ENCODE data around the gene RAI1. TPM values are rescaled to one million over a fixed set of nuclear protein-coding genes. Genes with fewer than 3 reads are reported as not detected.

RAI1 gene
- total and polyA plus RNA-seq, 2 of the 13 experiments (the other 11 are each of a cell fraction or from before 2014, with no cell fraction given): 3.4 to 5.2 TPM

- ATAC-seq (no peak), FAIRE-seq (no peak), DNase-seq (ENCODE audit: low spot score) (no peak)
- Histone ChIP-seq H3K36me3 (replicated peaks in 1 of 2; ENCODE audit: control insufficient read depth in 1 of 2, insufficient read depth in 2 of 2, low read length in 2 of 2) (no peaks in the 10 kb centered on the region), H3K79me2 (ENCODE audit: insufficient read depth, low read length) (no peaks in the 10 kb centered on the region), H3K27ac (ENCODE audit: extremely low read length, insufficient read depth, low read length) (no peak overlapping the region), H3K9ac (ENCODE audit: insufficient read depth, low read depth, low read length) (no peak overlapping the region), H3K4me1 (ENCODE audit: insufficient read depth, low read length) (no peaks in the 10 kb centered on the region), H3K4me3 (replicated peaks in 1 of 3; ENCODE audit: insufficient read depth in 1 of 3, low read depth in 2 of 3, low read length in 3 of 3) (no peak overlapping the region), H2AFZ (ENCODE audit: low read length) (no peak overlapping the region), H4K20me1 (ENCODE audit: insufficient read depth, low read length) (no peaks in the 10 kb centered on the region), H3K4me2 (ENCODE audit: low read depth, low read length) (no peak overlapping the region), H3K27me3 (ENCODE audit: control insufficient read depth in 1 of 2, insufficient read depth in 2 of 2, low read length in 2 of 2) (peaks cover 1 to 9% of the 10 kb centered on the region in 2 experiments; a peak in 4 of 5 replicates), H3K9me3 (ENCODE audit: low read length) (no peaks in the 10 kb centered on the region)
- TF ChIP-seq ZMYM3 (CRISPR knock-in tag; IDR thresholded peaks at IDR 0.05) (no peak), HMG20A (CRISPR knock-in tag; IDR thresholded peaks at IDR 0.05; ENCODE audit: borderline replicate concordance) (no peak), ATRX (CRISPR knock-in tag; IDR thresholded peaks at IDR 0.05; ENCODE audit: borderline replicate concordance) (no peak), ZNF672 (CRISPR knock-in tag; IDR thresholded peaks at IDR 0.05) (no peak), ZNF260 (CRISPR knock-in tag; IDR thresholded peaks at IDR 0.05; ENCODE audit: borderline replicate concordance, low read depth) (no peak), ATF7-NPFF (CRISPR knock-in tag; IDR thresholded peaks at IDR 0.05; ENCODE audit: low read depth) (no peak), NR2C2 (CRISPR knock-in tag; IDR thresholded peaks at IDR 0.05; ENCODE audit: borderline replicate concordance) (no peak), RFXANK (CRISPR knock-in tag; IDR thresholded peaks at IDR 0.05) (no peak), ZBTB14 (CRISPR knock-in tag; IDR thresholded peaks at IDR 0.05) (no peak), ZMAT3 (CRISPR knock-in tag; conservative IDR thresholded peaks at IDR 0.05) (no peak), NFE2L1 (CRISPR knock-in tag; IDR thresholded peaks at IDR 0.05; ENCODE audit: borderline replicate concordance) (no peak), FOXO1 (CRISPR knock-in tag; IDR thresholded peaks at IDR 0.05) (no peak), JUN (CRISPR knock-in tag; IDR thresholded peaks at IDR 0.05) (no peak), FOXP1 (IDR thresholded peaks at IDR 0.05) (no peak), FOXP1 (CRISPR knock-in tag; IDR thresholded peaks at IDR 0.05) (no peak), ZHX2 (IDR thresholded peaks at IDR 0.05; ENCODE audit: low read depth) (no peak), ZHX2 (CRISPR knock-in tag; IDR thresholded peaks at IDR 0.05; ENCODE audit: borderline replicate concordance) (no peak)
- ChIA-PET CTCF (ENCODE audit: low intra/inter-chr PET ratio, low total read pairs) (no interaction called here), POLR2A (no interaction called here)
- in situ Hi-C loops (cut with HindIII; ENCODE audit: extremely low pct_ligation_motif_present, low pct_unique_long_range_greater_than_20kb) (no loop called here), intact Hi-C loops (cut with micrococcal nuclease; ENCODE audit: unreplicated experiment) (no loop called here)
- 39% methylated on average over 5 of the region's 5 CpGs for WGBS (ENCODE audit: low lambda C conversion rate)
- no TSS peak for BruUV-seq (replicated peaks)
Measured at GRCh38 chr17:17635126-17635525, 46.1 kb upstream of the RAI1 start.

All from HepG2 (cell line).